ENCODE data around the gene TCF7L2.

Gene TCF7L2

GRCh38 chr10:113111900-113112853, 162.1 kb downstream of the TCF7L2 start:
- H3K9me3 ChIP-seq (ENCODE audit: control extremely low read depth in 1 of 5, control insufficient read depth in 4 of 5, insufficient read depth in 2 of 5, low read depth in 1 of 5, low read length in 4 of 5): no peaks in the 10 kb centered on the region
- H3K27me3 ChIP-seq (replicated peaks in 2 of 5; ENCODE audit: control insufficient read depth in 4 of 5, insufficient read depth in 5 of 5, low read length in 4 of 5): no peaks in the 10 kb centered on the region
- H3K4me1 ChIP-seq (ENCODE audit: control extremely low read depth in 1 of 4, control insufficient read depth in 4 of 4, insufficient read depth in 4 of 4, low read length in 3 of 4): no peaks in the 10 kb centered on the region
- CTCF ChIA-PET: interaction anchor here (1.2 kb wide), 2 partner anchors 9 to 390 kb away, joined by 3 to 4 read pairs; no protein-coding TSS in a partner anchor
- no peak for DNase-seq
- POLR2A ChIA-PET: no interaction called here
- no peak overlapping the region for H3K4me3 ChIP-seq (ENCODE audit: control insufficient read depth in 1 of 7, extremely low read depth in 1 of 7, insufficient read depth in 4 of 7, low read depth in 2 of 7, low read length in 6 of 7)
- no peaks in the 10 kb centered on the region for H3K36me3 ChIP-seq (ENCODE audit: control insufficient read depth in 4 of 4, insufficient read depth in 4 of 4, low read length in 3 of 4)
- WGBS (ENCODE audit: insufficient coverage): 93% methylated on average over 6 of the region's 12 CpGs
- no peak overlapping the region for H3K27ac ChIP-seq (ENCODE audit: insufficient read depth in 1 of 2, low read depth in 1 of 2, low read length in 2 of 2, poor library complexity in 1 of 2, severe bottlenecking in 2 of 2)

GRCh38 chr10:113113241-113113640, 163.2 kb downstream of the TCF7L2 start:
- Histone ChIP-seq H3K4me3 (ENCODE audit: control insufficient read depth in 1 of 7, extremely low read depth in 1 of 7, insufficient read depth in 4 of 7, low read depth in 2 of 7, low read length in 6 of 7) (no peak overlapping the region), H3K36me3 (ENCODE audit: control insufficient read depth in 4 of 4, insufficient read depth in 4 of 4, low read length in 3 of 4) (no peaks in the 10 kb centered on the region), H3K27me3 (replicated peaks in 2 of 5; ENCODE audit: control insufficient read depth in 4 of 5, insufficient read depth in 5 of 5, low read length in 4 of 5) (no peaks in the 10 kb centered on the region), H3K4me1 (ENCODE audit: control extremely low read depth in 1 of 4, control insufficient read depth in 4 of 4, insufficient read depth in 4 of 4, low read length in 3 of 4) (no peaks in the 10 kb centered on the region), H3K27ac (ENCODE audit: insufficient read depth in 1 of 2, low read depth in 1 of 2, low read length in 2 of 2, poor library complexity in 1 of 2, severe bottlenecking in 2 of 2) (no peak overlapping the region), H3K9me3 (ENCODE audit: control extremely low read depth in 1 of 5, control insufficient read depth in 4 of 5, insufficient read depth in 2 of 5, low read depth in 1 of 5, low read length in 4 of 5) (no peaks in the 10 kb centered on the region)
- no peak for DNase-seq
- ChIA-PET POLR2A (no interaction called here), CTCF (no interaction called here)
- 96% methylated on average over 3 of the region's 5 CpGs for WGBS (ENCODE audit: insufficient coverage)

GRCh38 chr10:113113918-113114317, 163.9 kb downstream of the TCF7L2 start:
- Histone ChIP-seq H3K4me1 (ENCODE audit: control extremely low read depth in 1 of 4, control insufficient read depth in 4 of 4, insufficient read depth in 4 of 4, low read length in 3 of 4) (no peaks in the 10 kb centered on the region), H3K27me3 (replicated peaks in 2 of 5; ENCODE audit: control insufficient read depth in 4 of 5, insufficient read depth in 5 of 5, low read length in 4 of 5) (no peaks in the 10 kb centered on the region), H3K27ac (ENCODE audit: insufficient read depth in 1 of 2, low read depth in 1 of 2, low read length in 2 of 2, poor library complexity in 1 of 2, severe bottlenecking in 2 of 2) (no peak overlapping the region), H3K9me3 (ENCODE audit: control extremely low read depth in 1 of 5, control insufficient read depth in 4 of 5, insufficient read depth in 2 of 5, low read depth in 1 of 5, low read length in 4 of 5) (no peaks in the 10 kb centered on the region), H3K36me3 (ENCODE audit: control insufficient read depth in 4 of 4, insufficient read depth in 4 of 4, low read length in 3 of 4) (no peaks in the 10 kb centered on the region), H3K4me3 (ENCODE audit: control insufficient read depth in 1 of 7, extremely low read depth in 1 of 7, insufficient read depth in 4 of 7, low read depth in 2 of 7, low read length in 6 of 7) (no peak overlapping the region)
- no CpG with 5 or more reads among the region's 1 CpG for WGBS (ENCODE audit: insufficient coverage)
- DNase-seq: no peak
- ChIA-PET POLR2A (no interaction called here), CTCF (no interaction called here)

- no peaks in the 10 kb centered on the region for H3K27me3 ChIP-seq (replicated peaks in 2 of 5; ENCODE audit: control insufficient read depth in 4 of 5, insufficient read depth in 5 of 5, low read length in 4 of 5)
- ChIA-PET POLR2A (no interaction called here), CTCF (interaction anchor here (0.8 to 1.2 kb wide), 3 partner anchors 9 to 25 kb away, joined by 3 read pairs; no protein-coding TSS in a partner anchor)
- peaks cover 0 to 2% (median 0%) of the 10 kb centered on the region in 5 experiments for H3K9me3 ChIP-seq (ENCODE audit: control extremely low read depth in 1 of 5, control insufficient read depth in 4 of 5, insufficient read depth in 2 of 5, low read depth in 1 of 5, low read length in 4 of 5)
- no peak for DNase-seq
- H3K36me3 ChIP-seq (ENCODE audit: control insufficient read depth in 4 of 4, insufficient read depth in 4 of 4, low read length in 3 of 4): no peaks in the 10 kb centered on the region
- WGBS (ENCODE audit: insufficient coverage): 100% methylated on average over 3 of the region's 10 CpGs
- H3K4me3 ChIP-seq (ENCODE audit: control insufficient read depth in 1 of 7, extremely low read depth in 1 of 7, insufficient read depth in 4 of 7, low read depth in 2 of 7, low read length in 6 of 7): no peak overlapping the region
- no peak overlapping the region for H3K27ac ChIP-seq (ENCODE audit: insufficient read depth in 1 of 2, low read depth in 1 of 2, low read length in 2 of 2, poor library complexity in 1 of 2, severe bottlenecking in 2 of 2)
- peaks cover 0 to 4% (median under 1%) of the 10 kb centered on the region in 4 experiments for H3K4me1 ChIP-seq (ENCODE audit: control extremely low read depth in 1 of 4, control insufficient read depth in 4 of 4, insufficient read depth in 4 of 4, low read length in 3 of 4)
These were observed 165.5 kb downstream of the TCF7L2 start for GRCh38 chr10:113115556-113115955.

GRCh38 chr10:113118882-113119281, 168.8 kb downstream of the TCF7L2 start:
- POLR2A ChIA-PET: no interaction called here
- DNase-seq: no peak
- WGBS (ENCODE audit: insufficient coverage): 99% methylated on average over 10 of the region's 15 CpGs
- no peaks in the 10 kb centered on the region for H3K27me3 ChIP-seq (replicated peaks in 2 of 5; ENCODE audit: control insufficient read depth in 4 of 5, insufficient read depth in 5 of 5, low read length in 4 of 5)
- H3K27ac ChIP-seq (ENCODE audit: insufficient read depth in 1 of 2, low read depth in 1 of 2, low read length in 2 of 2, poor library complexity in 1 of 2, severe bottlenecking in 2 of 2): no peak overlapping the region
- H3K4me3 ChIP-seq (ENCODE audit: control insufficient read depth in 1 of 7, extremely low read depth in 1 of 7, insufficient read depth in 4 of 7, low read depth in 2 of 7, low read length in 6 of 7): no peak overlapping the region
- peaks cover 0 to 2% (median 0%) of the 10 kb centered on the region in 5 experiments for H3K9me3 ChIP-seq (ENCODE audit: control extremely low read depth in 1 of 5, control insufficient read depth in 4 of 5, insufficient read depth in 2 of 5, low read depth in 1 of 5, low read length in 4 of 5)
- H3K4me1 ChIP-seq (ENCODE audit: control extremely low read depth in 1 of 4, control insufficient read depth in 4 of 4, insufficient read depth in 4 of 4, low read length in 3 of 4): peaks cover 4 to 11% (median 8%) of the 10 kb centered on the region in 4 experiments
- H3K36me3 ChIP-seq (ENCODE audit: control insufficient read depth in 4 of 4, insufficient read depth in 4 of 4, low read length in 3 of 4): no peaks in the 10 kb centered on the region
- CTCF ChIA-PET: no interaction called here

- Histone ChIP-seq H3K36me3 (ENCODE audit: control insufficient read depth in 4 of 4, insufficient read depth in 4 of 4, low read length in 3 of 4) (no peaks in the 10 kb centered on the region), H3K4me3 (ENCODE audit: control insufficient read depth in 1 of 7, extremely low read depth in 1 of 7, insufficient read depth in 4 of 7, low read depth in 2 of 7, low read length in 6 of 7) (no peak overlapping the region), H3K27me3 (replicated peaks in 2 of 5; ENCODE audit: control insufficient read depth in 4 of 5, insufficient read depth in 5 of 5, low read length in 4 of 5) (no peaks in the 10 kb centered on the region), H3K4me1 (ENCODE audit: control extremely low read depth in 1 of 4, control insufficient read depth in 4 of 4, insufficient read depth in 4 of 4, low read length in 3 of 4) (peaks cover 4 to 11% (median 8%) of the 10 kb centered on the region in 4 experiments), H3K9me3 (ENCODE audit: control extremely low read depth in 1 of 5, control insufficient read depth in 4 of 5, insufficient read depth in 2 of 5, low read depth in 1 of 5, low read length in 4 of 5) (peaks cover 0 to 2% (median 0%) of the 10 kb centered on the region in 5 experiments), H3K27ac (ENCODE audit: insufficient read depth in 1 of 2, low read depth in 1 of 2, low read length in 2 of 2, poor library complexity in 1 of 2, severe bottlenecking in 2 of 2) (no peak overlapping the region)
- 98% methylated on average over 11 of the region's 14 CpGs for WGBS (ENCODE audit: insufficient coverage)
- POLR2A ChIA-PET: no interaction called here
- CTCF ChIA-PET: interaction anchor here (0.6 kb wide), 1 partner anchor 49 kb away, joined by 3 read pairs; no protein-coding TSS in a partner anchor
- no peak for DNase-seq
These were observed 169.8 kb downstream of the TCF7L2 start for GRCh38 chr10:113119801-113120200.

- H3K36me3 ChIP-seq (ENCODE audit: control insufficient read depth in 4 of 4, insufficient read depth in 4 of 4, low read length in 3 of 4): no peaks in the 10 kb centered on the region
- WGBS (ENCODE audit: insufficient coverage): 65% methylated on average over 6 of the region's 7 CpGs
- no peak for DNase-seq
- H3K27me3 ChIP-seq (replicated peaks in 2 of 5; ENCODE audit: control insufficient read depth in 4 of 5, insufficient read depth in 5 of 5, low read length in 4 of 5): no peaks in the 10 kb centered on the region
- H3K27ac ChIP-seq (ENCODE audit: insufficient read depth in 1 of 2, low read depth in 1 of 2, low read length in 2 of 2, poor library complexity in 1 of 2, severe bottlenecking in 2 of 2): no peak overlapping the region
- H3K4me3 ChIP-seq (ENCODE audit: control insufficient read depth in 1 of 7, extremely low read depth in 1 of 7, insufficient read depth in 4 of 7, low read depth in 2 of 7, low read length in 6 of 7): no peak overlapping the region
- ChIA-PET POLR2A (no interaction called here), CTCF (no interaction called here)
- peaks cover 4 to 12% (median 8%) of the 10 kb centered on the region in 4 experiments for H3K4me1 ChIP-seq (ENCODE audit: control extremely low read depth in 1 of 4, control insufficient read depth in 4 of 4, insufficient read depth in 4 of 4, low read length in 3 of 4)
- peaks cover 0 to 2% (median 0%) of the 10 kb centered on the region in 5 experiments for H3K9me3 ChIP-seq (ENCODE audit: control extremely low read depth in 1 of 5, control insufficient read depth in 4 of 5, insufficient read depth in 2 of 5, low read depth in 1 of 5, low read length in 4 of 5)
These were observed 171.1 kb downstream of the TCF7L2 start for GRCh38 chr10:113121153-113121552.

All from common myeloid progenitor, CD34-positive (primary cell).